ENCODE data around the gene SGSM2. TPM values are rescaled to one million over a fixed set of nuclear protein-coding genes. Genes with fewer than 3 reads are reported as not detected.
A peak's percentile ranks its signal among the peaks of the same experiment; 100 is the strongest.

Gene SGSM2
- total RNA-seq, 2 donors from 2014 or later, result 26.7 to 27.6 TPM

- H3K27me3 ChIP-seq, result no peaks in the 10 kb centered on the region
- H3K4me3 ChIP-seq, result peak overlapping the region; percentile 95
- no peaks in the 10 kb centered on the region for H3K36me3 ChIP-seq
- DNase-seq, result peak; percentile 96
- H3K27ac ChIP-seq, result peak overlapping the region; percentile 100
- no peaks in the 10 kb centered on the region for H3K9me3 ChIP-seq
- H3K4me1 ChIP-seq, result peaks cover 49% of the 10 kb centered on the region
- intact Hi-C loops (cut with DNase I), result no loop called here
- no peak for TF ChIP-seq CTCF (IDR thresholded peaks at IDR 0.05)
- peak overlapping the region; percentile 97 to 100 for H3K9ac ChIP-seq (ENCODE audit: low read depth in 2 of 2, low read length in 2 of 2)
Measured at GRCh38 chr17:2399572-2400473, 62.5 kb downstream of the SGSM2 start.

GRCh38 chr17:2400474-2400866 lies 63.2 kb downstream of the SGSM2 start:
- peak; percentile 70 for DNase-seq
- intact Hi-C loops (cut with DNase I), result no loop called here
- TF ChIP-seq CTCF (IDR thresholded peaks at IDR 0.05), result no peak

GRCh38 chr17:2400877-2401425 lies 63.6 kb downstream of the SGSM2 start, which contains the start of gene MNT:
Gene MNT, minus strand, starts transcription at chr17:2401060. Its CDS starts 348 bp downstream, at chr17:2400712.
- Histone ChIP-seq H3K4me1 (peaks cover 47% of the 10 kb centered on the region), H3K9me3 (no peaks in the 10 kb centered on the region), H3K36me3 (no peaks in the 10 kb centered on the region), H3K9ac (ENCODE audit: low read depth in 2 of 2, low read length in 2 of 2) (peak within 1 kb of the TSS; percentile 97 to 100), H3K27me3 (no peaks in the 10 kb centered on the region), H3K27ac (peak within 1 kb of the TSS; percentile 100), H3K4me3 (peak within 1 kb of the TSS; percentile 95)
- no peak for TF ChIP-seq CTCF (IDR thresholded peaks at IDR 0.05)
- peak; percentile 94 for DNase-seq
- intact Hi-C loops (cut with DNase I), result no loop called here

More at GRCh38 chr17:2400474-2400866, 63.2 kb downstream of the SGSM2 start:
- peak overlapping the region; percentile 97 to 100 for H3K9ac ChIP-seq (ENCODE audit: low read depth in 2 of 2, low read length in 2 of 2)
- H3K9me3 ChIP-seq, result no peaks in the 10 kb centered on the region
- H3K27ac ChIP-seq, result peak overlapping the region; percentile 100
- H3K36me3 ChIP-seq, result no peaks in the 10 kb centered on the region
- no peaks in the 10 kb centered on the region for H3K27me3 ChIP-seq
- H3K4me3 ChIP-seq, result peak overlapping the region; percentile 95
- peaks cover 47% of the 10 kb centered on the region for H3K4me1 ChIP-seq

- intact Hi-C loops (cut with DNase I), result no loop called here
- peaks cover 43% of the 10 kb centered on the region for H3K4me1 ChIP-seq
- H3K9me3 ChIP-seq, result no peaks in the 10 kb centered on the region
- H3K27me3 ChIP-seq, result no peaks in the 10 kb centered on the region
- no peaks in the 10 kb centered on the region for H3K36me3 ChIP-seq
- TF ChIP-seq CTCF (IDR thresholded peaks at IDR 0.05), result no peak
- H3K27ac ChIP-seq, result peak overlapping the region; percentile 100
- peak overlapping the region; percentile 95 for H3K4me3 ChIP-seq
- H3K9ac ChIP-seq (ENCODE audit: low read depth in 2 of 2, low read length in 2 of 2), result peak overlapping the region; percentile 83 to 100
- DNase-seq, result peak; percentile 100
Measured at GRCh38 chr17:2401426-2402221, 64.3 kb downstream of the SGSM2 start.

GRCh38 chr17:2402544-2402943 lies 65.2 kb downstream of the SGSM2 start:
- no peaks in the 10 kb centered on the region for H3K36me3 ChIP-seq
- no peaks in the 10 kb centered on the region for H3K9me3 ChIP-seq
- H3K27me3 ChIP-seq, result no peaks in the 10 kb centered on the region
- peak overlapping the region; percentile 95 for H3K4me3 ChIP-seq
- no peak for DNase-seq
- H3K27ac ChIP-seq, result peak overlapping the region; percentile 100
- intact Hi-C loops (cut with DNase I), result no loop called here
- TF ChIP-seq CTCF (IDR thresholded peaks at IDR 0.05), result no peak
- H3K4me1 ChIP-seq, result peaks cover 37% of the 10 kb centered on the region
- peak overlapping the region; percentile 67 to 68 for H3K9ac ChIP-seq (ENCODE audit: low read depth in 2 of 2, low read length in 2 of 2)
